Activated naive CD4-positive, alpha-beta T cell treated with anti-CD3 and anti-CD28 coated beads, Interleukin-2, amount 10 ng/mL, durations not matched to agents 5 hours and 36 hours (primary cell): ENCODE data around the gene TDRD6. TPM values are rescaled to one million over a fixed set of nuclear protein-coding genes. Genes with fewer than 3 reads are reported as not detected.

Experiments used
- total RNA-seq, 2 experiments: library from RNA; stranded (reverse); gene quantifications; one replicate each; pipeline ENCODE4 v1.2.3, GENCODE V29; 2021

TDRD6 gene, protein sequence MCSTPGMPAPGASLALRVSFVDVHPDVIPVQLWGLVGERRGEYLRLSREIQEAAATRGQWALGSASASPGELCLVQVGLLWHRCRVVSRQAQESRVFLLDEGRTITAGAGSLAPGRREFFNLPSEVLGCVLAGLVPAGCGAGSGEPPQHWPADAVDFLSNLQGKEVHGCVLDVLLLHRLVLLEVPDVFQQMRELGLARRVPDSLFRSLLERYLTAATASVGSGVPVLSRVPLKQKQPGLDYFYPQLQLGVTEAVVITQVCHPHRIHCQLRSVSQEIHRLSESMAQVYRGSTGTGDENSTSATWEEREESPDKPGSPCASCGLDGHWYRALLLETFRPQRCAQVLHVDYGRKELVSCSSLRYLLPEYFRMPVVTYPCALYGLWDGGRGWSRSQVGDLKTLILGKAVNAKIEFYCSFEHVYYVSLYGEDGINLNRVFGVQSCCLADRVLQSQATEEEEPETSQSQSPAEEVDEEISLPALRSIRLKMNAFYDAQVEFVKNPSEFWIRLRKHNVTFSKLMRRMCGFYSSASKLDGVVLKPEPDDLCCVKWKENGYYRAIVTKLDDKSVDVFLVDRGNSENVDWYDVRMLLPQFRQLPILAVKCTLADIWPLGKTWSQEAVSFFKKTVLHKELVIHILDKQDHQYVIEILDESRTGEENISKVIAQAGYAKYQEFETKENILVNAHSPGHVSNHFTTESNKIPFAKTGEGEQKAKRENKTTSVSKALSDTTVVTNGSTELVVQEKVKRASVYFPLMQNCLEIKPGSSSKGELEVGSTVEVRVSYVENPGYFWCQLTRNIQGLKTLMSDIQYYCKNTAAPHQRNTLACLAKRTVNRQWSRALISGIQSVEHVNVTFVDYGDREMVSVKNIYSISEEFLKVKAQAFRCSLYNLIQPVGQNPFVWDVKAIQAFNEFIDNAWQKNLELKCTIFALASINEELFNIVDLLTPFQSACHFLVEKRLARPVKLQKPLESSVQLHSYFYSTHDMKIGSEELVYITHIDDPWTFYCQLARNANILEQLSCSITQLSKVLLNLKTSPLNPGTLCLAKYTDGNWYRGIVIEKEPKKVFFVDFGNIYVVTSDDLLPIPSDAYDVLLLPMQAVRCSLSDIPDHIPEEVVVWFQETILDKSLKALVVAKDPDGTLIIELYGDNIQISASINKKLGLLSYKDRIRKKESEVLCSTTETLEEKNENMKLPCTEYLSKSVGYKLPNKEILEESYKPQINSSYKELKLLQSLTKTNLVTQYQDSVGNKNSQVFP (N-terminal part only)
- total RNA-seq = not detected

DNA sequence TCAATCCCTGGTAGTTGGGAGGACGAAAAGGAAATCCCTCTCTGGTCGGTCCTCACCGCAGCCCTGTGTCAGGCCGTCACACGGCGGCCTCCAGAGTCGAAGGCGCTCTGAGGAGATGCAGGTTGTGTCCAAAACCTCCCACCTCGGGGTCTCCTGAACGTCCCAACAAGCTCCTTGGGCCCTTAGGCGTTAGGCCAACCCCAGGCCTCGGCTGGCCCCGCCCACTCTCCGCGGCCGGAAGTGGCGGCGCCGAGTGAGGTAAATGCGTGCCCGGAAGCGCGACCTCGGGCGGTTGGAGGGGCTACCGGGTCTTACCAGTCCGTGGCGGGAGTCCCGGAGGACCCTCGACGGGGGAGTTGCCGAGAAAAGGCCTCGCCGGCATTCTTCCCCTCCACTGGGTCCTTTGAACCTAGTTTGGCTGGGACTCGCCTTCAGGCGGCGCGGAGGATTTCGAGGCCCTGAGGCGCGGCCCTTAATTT is at the start of gene TDRD6:
Gene TDRD6 (plus strand): TSS at position 267 of the 479 bp plus-strand sequence. CDS start 244 bp downstream, outside the sequence.

DNA sequence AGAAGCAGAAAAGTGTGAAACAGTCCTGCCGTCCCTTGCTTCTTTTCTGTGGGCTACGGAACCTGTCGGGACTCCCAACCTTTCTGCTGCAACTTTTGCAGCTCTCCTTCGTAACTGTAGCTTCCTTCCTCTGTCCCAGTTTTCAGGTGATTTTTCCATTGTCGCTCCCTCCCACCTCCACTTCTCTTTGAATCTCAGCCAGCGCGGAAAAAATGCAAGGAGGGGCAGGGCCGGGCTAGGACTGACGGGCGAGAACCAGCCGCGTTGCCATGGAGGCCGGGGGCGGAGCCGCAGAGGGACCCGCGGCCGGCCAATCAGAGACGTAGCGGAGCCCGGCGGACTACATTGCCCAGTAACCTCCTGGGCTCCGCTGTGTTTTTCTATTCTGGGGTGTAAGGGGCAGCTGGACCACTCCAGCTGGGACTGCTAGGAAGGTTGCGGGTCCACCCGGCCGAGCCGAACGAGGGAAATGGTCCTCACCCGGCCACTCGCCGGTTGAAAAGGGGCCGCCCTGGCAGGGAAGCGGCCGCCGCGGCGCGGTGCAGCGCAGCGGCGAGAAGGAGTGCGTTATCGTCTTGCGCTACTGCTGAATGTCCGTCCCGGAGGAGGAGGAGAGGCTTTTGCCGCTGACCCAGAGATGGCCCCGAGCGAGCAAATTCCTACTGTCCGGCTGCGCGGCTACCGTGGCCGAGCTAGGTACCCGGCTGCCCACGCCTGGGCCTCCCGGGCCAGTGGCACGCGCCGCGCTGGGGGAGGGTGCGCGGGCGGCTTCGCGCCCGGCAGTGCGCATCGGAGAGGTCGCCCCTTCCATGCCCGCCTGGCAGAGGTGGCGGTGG is 34.9 kb upstream of the TDRD6 start, which contains the start of the genes CYP39A1 and SLC25A27:
Gene CYP39A1 (minus strand): TSS at position 216 of the 836 bp plus-strand sequence. CDS start 236 bp downstream, outside the sequence.
Gene SLC25A27 (plus strand): TSS at position 373 of the 836 bp plus-strand sequence. CDS start 218 bp downstream, at position 591.

DNA sequence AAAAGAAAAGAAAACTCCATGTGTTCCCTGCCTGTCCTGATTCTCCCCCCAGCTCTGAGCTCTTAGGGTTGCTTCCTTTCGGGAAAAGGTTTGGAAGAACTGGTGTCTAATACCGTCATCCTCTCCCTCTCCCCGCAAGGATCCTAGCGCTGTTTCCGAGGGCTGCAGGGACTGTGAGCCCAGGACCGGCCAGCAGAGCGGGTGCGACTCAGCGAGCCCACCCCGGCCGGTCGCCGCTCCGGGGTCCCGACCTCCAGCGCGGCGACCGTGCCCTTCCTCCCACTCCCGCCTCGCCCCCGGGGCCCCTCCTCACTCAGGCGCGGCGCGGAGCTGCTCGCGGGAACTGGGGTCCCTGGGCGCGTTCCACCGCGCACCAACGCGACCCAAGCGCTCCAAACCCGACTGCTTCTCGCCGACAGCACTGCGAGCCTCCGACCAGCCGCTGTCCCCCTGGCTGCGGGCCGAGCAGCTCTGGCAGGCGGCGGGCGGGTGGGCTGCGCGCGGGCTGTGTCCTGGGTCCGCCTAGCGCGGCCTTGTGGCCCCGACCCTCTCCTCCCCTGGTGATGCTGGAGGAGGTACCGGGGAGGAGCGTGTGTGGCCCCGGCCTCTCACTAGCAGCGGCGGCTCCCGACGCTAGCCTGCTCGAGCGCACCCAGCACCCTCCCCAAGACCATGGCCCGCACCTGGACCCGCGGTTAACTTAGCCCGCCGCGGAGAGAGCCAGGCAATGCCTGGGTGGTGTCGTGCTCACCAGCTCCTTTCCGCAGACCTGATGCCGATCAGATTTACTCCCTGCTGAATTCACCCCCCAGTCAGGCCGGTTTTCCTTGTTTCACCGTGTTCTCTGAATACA is 47.4 kb downstream of the TDRD6 start, which contains the start of gene PLA2G7:
Gene PLA2G7 (minus strand): TSS at position 509 of the 853 bp plus-strand sequence. CDS start 12,484 bp downstream, outside the sequence.

DNA sequence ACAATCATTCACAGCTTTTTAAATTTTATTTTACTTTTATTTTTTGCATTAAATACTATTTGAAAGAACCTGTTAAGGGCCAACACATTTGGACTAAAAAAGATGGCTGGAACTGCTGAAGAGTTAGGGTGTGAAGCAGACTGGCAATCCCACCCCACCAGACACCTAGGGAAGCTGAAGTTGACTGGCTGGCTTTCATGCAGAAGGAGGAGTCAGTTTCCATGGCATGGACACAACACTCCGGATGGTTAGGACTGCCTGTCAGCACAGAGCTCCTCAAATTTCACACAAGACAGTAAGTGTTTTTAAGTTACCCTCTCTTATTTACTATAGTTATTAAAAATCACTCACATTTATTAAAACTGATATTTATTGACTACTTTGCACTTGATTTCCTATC is 59.0 kb downstream of the TDRD6 start, which contains the start of gene ANKRD66:
Gene ANKRD66 (plus strand): TSS at position 238 of the 400 bp plus-strand sequence. CDS start 5,016 bp downstream, outside the sequence.

Other genes with a start within 250 kb of the TDRD6 start
- gene RCAN2, start 196.4 kb upstream of the TDRD6 start, total RNA-seq = under 1 TPM; 0.07 to 0.10 TPM
- gene CYP39A1, start 35.1 kb upstream of the TDRD6 start, total RNA-seq = not detected
- gene SLC25A27, start 34.9 kb upstream of the TDRD6 start, total RNA-seq = not detected
- not detected for gene PLA2G7, start 47.5 kb downstream of the TDRD6 start, total RNA-seq
- gene ANKRD66, start 59.0 kb downstream of the TDRD6 start, total RNA-seq = not detected
- gene MEP1A, start 105.5 kb downstream of the TDRD6 start, total RNA-seq = not detected
- not detected for gene ADGRF5, start 234.1 kb downstream of the TDRD6 start, total RNA-seq